Measurements from ENCODE around the gene KCNJ9. TPM values are rescaled to one million over a fixed set of nuclear protein-coding genes. Genes with fewer than 3 reads are reported as not detected.

KCNJ9 gene
- total and polyA plus RNA-seq, 2 of the 4 experiments (the other 2 are of a cell fraction) = not detected

- H4K8ac ChIP-seq (ENCODE audit: low read depth in 2 of 2, low read length in 2 of 2) = no peak overlapping the region
- no peak overlapping the region for H3K18ac ChIP-seq (ENCODE audit: low read depth, low read length)
- dilution Hi-C loops (cut with HindIII; ENCODE audit: low sequenced_read_pairs, unreplicated experiment) = no loop called here
- intact Hi-C loops (cut with micrococcal nuclease) = no loop called here
- no peak for DNase-seq
- no peak overlapping the region for H3K4me2 ChIP-seq (ENCODE audit: low read depth, low read length)
- no TSS peak for BruUV-seq (replicated peaks)
- no peaks in the 10 kb centered on the region for H3K9me1 ChIP-seq (ENCODE audit: insufficient read depth, low read length)
- in situ Hi-C loops (cut with MboI; ENCODE audit: low sequenced_read_pairs) = no loop called here
- 52% methylated on average over 2 of the region's 5 CpGs; no CpG with 5 or more reads in 1 of the 2 experiments for WGBS, 2 experiments (ENCODE audit: extremely low coverage in 2 of 2, insufficient read length in 1 of 2)
- no peak overlapping the region for H2AFZ ChIP-seq (replicated peaks; ENCODE audit: low read length, poor library complexity)
- no peak overlapping the region for H4K91ac ChIP-seq (ENCODE audit: insufficient read depth, low read depth, low read length)
- no peak overlapping the region for H2AK9ac ChIP-seq (replicated peaks; ENCODE audit: low read depth, low read length, poor library complexity)
- no peak overlapping the region for H2AK5ac ChIP-seq (ENCODE audit: low read depth, low read length)
- ChIA-PET CTCF (no interaction called here), POLR2A (ENCODE audit: unreplicated experiment) (no interaction called here)
- TF ChIP-seq POLR2A (IDR thresholded peaks at IDR 0.05; ENCODE audit: low read depth, low read length) = no peak
- TF ChIP-seq NFE2L2 (IDR thresholded peaks at IDR 0.05; ENCODE audit: low read depth, low read length) = no peak
- no peak for TF ChIP-seq CTCF (conservative IDR thresholded peaks at IDR 0.05; ENCODE audit: low read depth, low read length)
- no peak for TF ChIP-seq RFX5 (IDR thresholded peaks at IDR 0.05; ENCODE audit: low read depth, low read length)
- TF ChIP-seq BHLHE40 (IDR thresholded peaks at IDR 0.05; ENCODE audit: low read depth, low read length) = no peak
- no peak for TF ChIP-seq CEBPB (IDR thresholded peaks at IDR 0.05; ENCODE audit: low read depth, low read length)
- no peak for TF ChIP-seq RAD21 (IDR thresholded peaks at IDR 0.05; ENCODE audit: low read length)
- TF ChIP-seq USF2 (IDR thresholded peaks at IDR 0.05; ENCODE audit: low read depth, low read length) = no peak
- TF ChIP-seq CHD1 (IDR thresholded peaks at IDR 0.05; ENCODE audit: low read depth, low read length) = no peak
- no peak for TF ChIP-seq RCOR1 (IDR thresholded peaks at IDR 0.05; ENCODE audit: insufficient replicate concordance, low read length)
- TF ChIP-seq SMC3 (IDR thresholded peaks at IDR 0.05; ENCODE audit: low read depth, low read length) = no peak
- TF ChIP-seq MAFK (IDR thresholded peaks at IDR 0.05; ENCODE audit: low read depth, low read length) = no peak
- no peak for TF ChIP-seq MAZ (IDR thresholded peaks at IDR 0.05; ENCODE audit: borderline replicate concordance, low read depth, low read length)
- TF ChIP-seq MXI1 (IDR thresholded peaks at IDR 0.05; ENCODE audit: borderline replicate concordance, low read depth, low read length) = no peak
- no peak for TF ChIP-seq ELK1 (IDR thresholded peaks at IDR 0.05; ENCODE audit: borderline replicate concordance, low read depth, low read length)
- no peak for TF ChIP-seq FOS (IDR thresholded peaks at IDR 0.05; ENCODE audit: low read depth, low read length)
- no peaks in the 10 kb centered on the region for H3K9me3 ChIP-seq (ENCODE audit: control insufficient read depth, insufficient read depth, low read length)
- H3K4me3 ChIP-seq (ENCODE audit: insufficient read depth, low read depth, low read length) = no peak overlapping the region
- no peak overlapping the region for H2BK120ac ChIP-seq (ENCODE audit: low read depth, low read length)
- H4K5ac ChIP-seq (ENCODE audit: low read depth, low read length) = no peak overlapping the region
- H2BK20ac ChIP-seq (ENCODE audit: low read depth, low read length) = no peak overlapping the region
- H3K27ac ChIP-seq (ENCODE audit: insufficient read depth, low read length) = no peak overlapping the region
- no peak overlapping the region for H3K9ac ChIP-seq (ENCODE audit: low read depth, low read length)
- no peak overlapping the region for H3K14ac ChIP-seq (replicated peaks; ENCODE audit: low read depth, low read length)
- no peaks in the 10 kb centered on the region for H3K4me1 ChIP-seq (ENCODE audit: control insufficient read depth, insufficient read depth, low read length)
- peaks cover 76% of the 10 kb centered on the region for H3K27me3 ChIP-seq (ENCODE audit: control insufficient read depth, insufficient read depth, low read length)
- H3K36me3 ChIP-seq (ENCODE audit: control insufficient read depth, insufficient read depth, low read length) = no peaks in the 10 kb centered on the region
- H2BK5ac ChIP-seq (ENCODE audit: low read depth, low read length, poor library complexity, severe bottlenecking) = no peak overlapping the region
- no peak overlapping the region for H2BK15ac ChIP-seq (ENCODE audit: low read depth, low read length)
- no peak overlapping the region for H3K56ac ChIP-seq (ENCODE audit: extremely low read depth, insufficient read depth, low read length)
- no peak overlapping the region for H3K4ac ChIP-seq (ENCODE audit: low read depth, low read length)
- no peaks in the 10 kb centered on the region for H3K79me1 ChIP-seq (ENCODE audit: low read depth in 1 of 2, low read length in 2 of 2)
- ATAC-seq (ENCODE audit: low read depth) = no peak
- H3K23ac ChIP-seq (ENCODE audit: low read depth, low read length) = no peak overlapping the region
- H4K20me1 ChIP-seq (ENCODE audit: insufficient read depth, low read length) = no peaks in the 10 kb centered on the region
Measured at GRCh38 chr1:160068225-160068624, 13.1 kb upstream of the KCNJ9 start.

Data from IMR-90 (cell line).